SJCRH30 (cell line): ENCODE data around the gene SOX8. TPM values are rescaled to one million over a fixed set of nuclear protein-coding genes. Genes with fewer than 3 reads are reported as not detected.
"Not testable (repeated sequence)": the region's sequence is repeated elsewhere in the genome, so short reads cannot be mapped to it uniquely, and the experiment has no call there.

Experiments used
- DNase-seq, 2 experiments: peaks; one replicate each; pipeline ENCODE4 v3.0.0-alpha.2; 2015 to 2020
- H3K27ac ChIP-seq: fragments of 250-450 bp; sonication (Bioruptor Pico); 2 replicates; pipeline ENCODE4 v1.5.1; 2020; ENCODE audit warnings: mild to moderate bottlenecking, moderate library complexity
- H3K27me3 ChIP-seq: fragments of 250-450 bp; sonication (Bioruptor Pico); 2 replicates; pipeline ENCODE4 v1.5.1; 2020; ENCODE audit warnings: mild to moderate bottlenecking, moderate library complexity
- H3K36me3 ChIP-seq: fragments of 250-450 bp; sonication (Bioruptor Pico); 2 replicates; pipeline ENCODE4 v1.5.1; 2020; ENCODE audit warnings: mild to moderate bottlenecking, moderate library complexity
- H3K4me1 ChIP-seq: fragments of 250-450 bp; sonication (Bioruptor Pico); 2 replicates; pipeline ENCODE4 v1.5.1; 2020; ENCODE audit warnings: mild to moderate bottlenecking, moderate library complexity
- H3K4me3 ChIP-seq: fragments of 250-450 bp; sonication (Bioruptor Pico); 2 replicates; pipeline ENCODE4 v1.5.1; 2020; ENCODE audit warnings: mild to moderate bottlenecking, moderate library complexity
- H3K9me3 ChIP-seq: fragments of 250-450 bp; sonication (Bioruptor Pico); replicated peaks from 2 replicates; pipeline ENCODE4 v1.5.1; 2020; ENCODE audit warnings: mild to moderate bottlenecking, moderate library complexity
- total RNA-seq: library from RNA; depleted of rRNA; stranded (reverse); fragments of >200 nt; shearing (Covaris generic); gene quantifications from 2 replicates; pipeline ENCODE4 v1.2.3, GENCODE V29; 2014

The SOX8 gene
- total RNA-seq, 1 experiment from 2014 or later, result 144 TPM

GRCh38 chr16:947255-947921 lies 34.2 kb upstream of the SOX8 start:
- DNase-seq, result no peak
- no peaks in the 10 kb centered on the region for H3K4me1 ChIP-seq
- H3K27me3 ChIP-seq, result no peaks in the 10 kb centered on the region
- no peaks in the 10 kb centered on the region for H3K36me3 ChIP-seq
- no peak overlapping the region for H3K27ac ChIP-seq
- H3K9me3 ChIP-seq, result no peaks in the 10 kb centered on the region
- H3K4me3 ChIP-seq, result no peak overlapping the region

DNA sequence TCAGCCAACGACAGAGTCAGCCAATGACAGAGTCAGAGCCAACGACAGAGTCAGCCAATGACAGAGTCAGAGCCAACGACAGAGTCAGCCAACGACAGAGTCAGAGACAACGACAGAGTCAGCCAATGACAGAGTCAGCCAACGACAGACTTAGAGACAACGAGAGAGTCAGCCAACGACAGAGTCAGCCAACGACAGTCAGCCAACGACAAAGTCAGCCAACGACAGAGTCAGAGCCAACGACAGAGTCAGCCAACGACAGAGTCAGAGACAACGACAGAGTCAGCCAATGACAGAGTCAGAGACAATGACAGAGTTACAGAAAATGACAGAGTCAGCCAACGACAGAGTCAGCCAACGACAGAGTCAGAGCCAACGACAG lies 33.7 kb upstream of the SOX8 start:
- not testable (repeated sequence) for H3K27me3 ChIP-seq, H3K9me3 ChIP-seq, H3K4me3 ChIP-seq, DNase-seq, H3K4me1 ChIP-seq, H3K36me3 ChIP-seq, H3K27ac ChIP-seq

GRCh38 chr16:948767-949166 lies 32.8 kb upstream of the SOX8 start:
- H3K9me3 ChIP-seq, DNase-seq, H3K27ac ChIP-seq, H3K27me3 ChIP-seq, H3K4me1 ChIP-seq, H3K4me3 ChIP-seq, H3K36me3 ChIP-seq: not testable (repeated sequence)

DNA sequence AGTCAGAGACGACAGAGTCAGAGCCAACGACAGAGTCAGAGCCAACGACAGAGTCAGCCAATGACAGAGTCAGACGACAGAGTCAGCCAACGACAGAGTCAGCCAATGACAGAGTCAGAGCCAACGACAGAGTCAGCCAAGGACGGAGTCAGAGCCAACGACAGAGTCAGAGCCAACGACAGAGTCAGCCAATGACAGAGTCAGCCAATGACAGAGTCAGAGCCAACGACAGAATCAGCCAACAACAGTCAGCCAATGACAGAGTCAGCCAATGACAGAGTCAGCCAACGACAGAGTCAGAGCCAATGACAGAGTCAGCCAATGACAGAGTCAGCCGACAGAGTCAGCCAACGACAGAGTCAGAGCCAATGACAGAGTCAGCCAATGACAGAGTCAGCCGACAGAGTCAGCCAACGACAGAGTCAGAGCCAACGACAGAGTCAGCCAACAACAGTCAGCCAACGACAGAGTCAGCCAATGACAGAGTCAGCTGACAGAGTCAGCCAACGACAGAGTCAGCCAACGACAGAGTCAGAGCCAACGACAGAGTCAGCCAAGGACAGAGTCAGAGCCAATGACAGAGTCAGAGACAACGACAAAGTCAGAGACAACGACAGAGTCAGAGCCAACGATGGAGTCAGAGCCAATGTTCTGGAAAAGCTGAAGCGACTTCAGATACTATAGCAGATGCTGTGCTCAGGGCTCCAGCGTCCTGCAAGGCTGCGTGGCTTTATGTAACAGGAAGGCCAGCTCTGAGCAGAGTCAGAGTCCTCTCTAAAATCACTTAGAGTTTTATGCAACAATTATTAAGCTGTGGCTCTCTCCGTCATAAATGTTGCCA lies 30.6 kb upstream of the SOX8 start:
- H3K4me3 ChIP-seq, DNase-seq, H3K9me3 ChIP-seq, H3K27ac ChIP-seq, H3K36me3 ChIP-seq, H3K27me3 ChIP-seq, H3K4me1 ChIP-seq: not testable (repeated sequence)

GRCh38 chr16:951660-952301 lies 29.8 kb upstream of the SOX8 start:
- no peaks in the 10 kb centered on the region for H3K36me3 ChIP-seq
- no peak overlapping the region for H3K4me3 ChIP-seq
- no peaks in the 10 kb centered on the region for H3K4me1 ChIP-seq
- no peak for DNase-seq
- no peaks in the 10 kb centered on the region for H3K27me3 ChIP-seq
- H3K27ac ChIP-seq, result no peak overlapping the region
- H3K9me3 ChIP-seq, result no peaks in the 10 kb centered on the region

DNA sequence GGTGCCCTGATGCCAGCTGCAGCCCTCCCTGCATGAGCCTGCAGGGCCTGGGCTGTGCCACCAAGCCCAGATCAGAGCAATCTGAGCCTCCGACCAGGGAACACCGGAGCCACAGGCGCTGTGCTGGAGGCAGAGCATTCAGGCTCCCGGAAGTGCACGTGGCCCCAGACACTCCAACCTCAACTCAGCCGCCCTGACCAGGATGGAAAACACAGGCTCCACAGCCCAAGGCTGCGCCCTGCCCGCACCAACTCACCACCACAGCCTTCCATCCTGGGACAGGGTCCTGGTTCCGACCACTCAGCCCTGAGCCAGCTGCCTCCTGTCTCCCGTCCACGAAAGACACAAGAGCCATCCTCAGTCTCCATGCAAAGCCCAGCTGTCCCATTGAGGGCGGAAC lies 29.2 kb upstream of the SOX8 start:
- H3K9me3 ChIP-seq, result no peaks in the 10 kb centered on the region
- H3K4me1 ChIP-seq, result no peaks in the 10 kb centered on the region
- H3K36me3 ChIP-seq, result no peaks in the 10 kb centered on the region
- no peaks in the 10 kb centered on the region for H3K27me3 ChIP-seq
- H3K27ac ChIP-seq, result no peak overlapping the region
- DNase-seq, result no peak
- no peak overlapping the region for H3K4me3 ChIP-seq

GRCh38 chr16:953818-954217 lies 27.8 kb upstream of the SOX8 start:
- H3K27ac ChIP-seq, H3K9me3 ChIP-seq, H3K36me3 ChIP-seq, H3K4me1 ChIP-seq, H3K4me3 ChIP-seq, H3K27me3 ChIP-seq, DNase-seq: not testable (repeated sequence)

DNA sequence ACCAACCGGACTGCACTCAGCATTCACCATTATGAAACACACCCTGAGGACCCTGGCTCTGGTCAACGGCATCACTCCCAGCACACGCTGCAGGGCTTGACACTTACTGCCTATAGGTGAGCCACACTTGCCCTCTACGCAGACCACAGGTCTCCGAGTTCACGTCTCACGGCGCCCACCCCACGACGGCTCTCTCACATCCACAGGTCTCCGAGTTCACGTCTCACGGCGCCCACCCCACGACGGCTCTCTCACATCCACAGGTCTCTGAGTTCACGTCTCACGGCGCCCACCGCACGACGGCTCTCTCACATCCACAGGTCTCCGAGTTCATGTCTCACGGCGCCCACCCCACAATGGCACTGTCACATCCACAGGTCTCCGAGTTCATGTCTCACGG lies 25.8 kb upstream of the SOX8 start:
- H3K27ac ChIP-seq, H3K27me3 ChIP-seq, H3K4me1 ChIP-seq, H3K36me3 ChIP-seq, H3K4me3 ChIP-seq, DNase-seq, H3K9me3 ChIP-seq: not testable (repeated sequence)

DNA sequence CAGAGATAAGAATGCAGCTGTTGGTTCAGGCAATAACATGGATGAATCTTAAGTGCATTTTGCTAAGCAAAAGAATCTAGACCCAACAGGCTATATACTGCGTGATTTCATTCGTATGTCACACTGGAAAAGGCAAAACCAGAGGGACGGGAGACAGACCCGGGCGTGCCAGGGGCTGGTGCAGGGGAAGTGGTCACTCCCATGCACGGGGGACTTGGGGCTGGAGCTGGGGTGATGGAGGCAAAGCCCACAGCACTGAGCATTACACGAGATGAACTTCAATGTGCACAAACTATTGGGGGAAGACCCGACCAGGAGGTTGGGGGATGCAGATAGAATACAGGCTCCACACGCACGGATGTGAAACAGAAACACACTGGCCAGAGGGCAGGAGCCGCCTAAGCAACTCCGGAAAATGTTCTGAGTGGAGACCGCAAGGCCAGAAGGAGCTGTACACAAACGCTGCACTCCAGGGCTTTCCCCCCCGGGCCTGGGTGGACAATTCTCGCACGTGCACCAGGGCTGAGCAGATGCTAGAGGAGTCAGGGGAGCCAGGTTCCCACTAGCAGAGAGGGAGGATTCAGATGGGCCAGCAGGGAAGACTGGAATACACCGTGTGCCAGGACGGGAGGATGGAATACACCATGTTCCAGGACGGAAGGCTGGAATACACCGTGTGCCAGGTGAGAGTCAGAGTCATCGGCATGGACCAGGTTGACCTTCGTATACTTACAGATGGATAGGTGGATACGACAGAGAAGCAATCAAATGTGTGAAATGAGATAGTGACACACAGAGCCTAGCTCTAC lies 22.1 kb upstream of the SOX8 start:
- Histone ChIP-seq H3K27me3 (no peaks in the 10 kb centered on the region), H3K4me1 (no peaks in the 10 kb centered on the region), H3K4me3 (no peak overlapping the region)

GRCh38 chr16:962366-962765 lies 19.2 kb upstream of the SOX8 start:
- Histone ChIP-seq H3K27me3 (no peaks in the 10 kb centered on the region), H3K27ac (no peak overlapping the region), H3K9me3 (peaks cover 15% of the 10 kb centered on the region), H3K4me1 (no peaks in the 10 kb centered on the region), H3K4me3 (no peak overlapping the region), H3K36me3 (0 out of 2 replicates have a peak, but pooled peaks cover 2% of the 10 kb centered on the region)
- no peak for DNase-seq

More for the DNA sequence above, 22.1 kb upstream of the SOX8 start:
- Histone ChIP-seq H3K9me3 (peaks cover 6% of the 10 kb centered on the region; the same call in 1 of the 2 replicates), H3K27ac (no peak overlapping the region), H3K36me3 (no peaks in the 10 kb centered on the region)
- no peak for DNase-seq

DNA sequence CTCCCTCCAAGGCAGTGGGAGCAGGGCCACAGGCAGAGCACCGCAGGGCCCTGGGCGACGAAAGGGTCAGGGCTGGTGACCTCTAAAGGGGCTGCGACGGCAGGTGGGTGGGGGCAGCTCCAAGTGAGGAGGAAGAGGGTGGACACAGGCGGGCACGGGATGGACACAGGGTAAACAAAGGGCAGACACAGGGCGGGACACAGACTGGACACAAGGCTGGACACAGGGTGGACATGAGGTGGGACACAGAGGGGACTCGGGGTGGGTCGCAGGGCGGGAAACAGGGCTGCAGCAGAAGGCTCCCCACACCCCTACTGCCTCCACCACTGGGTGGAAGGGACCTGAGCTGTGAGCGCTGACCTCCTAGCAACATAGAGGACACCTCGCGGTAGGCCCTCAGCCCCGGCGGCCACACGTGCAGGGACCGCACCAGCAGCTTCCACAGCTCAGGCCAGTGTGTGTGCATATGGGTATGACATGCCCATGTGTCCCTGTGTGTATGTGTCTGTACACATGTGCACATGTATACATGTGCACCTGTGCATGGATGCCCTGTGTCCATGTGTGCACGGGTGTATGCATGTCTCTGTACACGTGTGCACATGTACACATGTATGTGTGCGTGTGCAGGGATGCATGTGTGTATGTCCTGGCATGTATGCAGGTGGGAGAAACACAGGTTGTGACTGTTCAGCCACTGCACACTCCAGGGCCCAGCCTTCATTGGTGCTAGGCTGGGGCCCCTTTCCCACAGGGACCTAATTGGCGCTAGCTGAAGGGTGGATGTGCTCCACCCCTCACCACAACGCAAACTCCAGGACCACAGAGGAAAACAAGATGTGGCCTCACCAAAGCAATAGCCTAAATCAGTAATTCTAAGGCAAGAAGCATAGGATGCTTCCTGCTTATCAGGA lies 18.4 kb upstream of the SOX8 start:
- Histone ChIP-seq H3K9me3 (peaks cover 11% of the 10 kb centered on the region), H3K4me1 (no peaks in the 10 kb centered on the region), H3K36me3 (0 out of 2 replicates have a peak, but pooled peaks cover 2% of the 10 kb centered on the region), H3K4me3 (no peak overlapping the region), H3K27ac (no peak overlapping the region), H3K27me3 (no peaks in the 10 kb centered on the region)
- no peak for DNase-seq

- no peak overlapping the region for H3K27ac ChIP-seq
- no peak for DNase-seq
- no peaks in the 10 kb centered on the region for H3K27me3 ChIP-seq
- 0 out of 2 replicates have a peak, but pooled peaks cover 2% of the 10 kb centered on the region for H3K36me3 ChIP-seq
- no peaks in the 10 kb centered on the region for H3K4me1 ChIP-seq
- H3K4me3 ChIP-seq, result no peak overlapping the region
- H3K9me3 ChIP-seq, result peaks cover 9% of the 10 kb centered on the region
These were observed 17.7 kb upstream of the SOX8 start for GRCh38 chr16:963913-964312.

- Histone ChIP-seq H3K27me3 (no peaks in the 10 kb centered on the region), H3K9me3 (peaks cover 9% of the 10 kb centered on the region), H3K36me3 (0 out of 2 replicates have a peak, but pooled peaks cover 2% of the 10 kb centered on the region), H3K27ac (no peak overlapping the region), H3K4me1 (no peaks in the 10 kb centered on the region; the same call in 1 of the 2 replicates), H3K4me3 (no peak overlapping the region)
- DNase-seq, result no peak
These were observed 17.1 kb upstream of the SOX8 start for GRCh38 chr16:964356-965035.
